ENCODE data around the gene RABL6.
"Not testable (repeated sequence)": the region's sequence is repeated elsewhere in the genome, so short reads cannot be mapped to it uniquely, and the experiment has no call there.

RABL6 gene

GRCh38 chr9:136835932-136836904 lies 28.5 kb downstream of the RABL6 start:
- no peak for DNase-seq (ENCODE audit: low read depth, low spot score)

GRCh38 chr9:136837146-136837855 lies 29.6 kb downstream of the RABL6 start:
- no peak for DNase-seq (ENCODE audit: low read depth, low spot score)

GRCh38 chr9:136837856-136838277 lies 30.1 kb downstream of the RABL6 start:
- DNase-seq (ENCODE audit: low read depth, low spot score) = not testable (repeated sequence)

- DNase-seq (ENCODE audit: low read depth, low spot score) = no peak
Observed at GRCh38 chr9:136838314-136839228, 30.8 kb downstream of the RABL6 start.

GRCh38 chr9:136839229-136840139 lies 31.7 kb downstream of the RABL6 start:
- DNase-seq (ENCODE audit: low read depth, low spot score) = no peak

- peak; percentile 53 for DNase-seq (ENCODE audit: low read depth, low spot score)
Observed at GRCh38 chr9:136840140-136840876, 32.6 kb downstream of the RABL6 start.

GRCh38 chr9:136840877-136841645 lies 33.3 kb downstream of the RABL6 start:
- DNase-seq (ENCODE audit: low read depth, low spot score) = no peak

- not testable (repeated sequence) for DNase-seq (ENCODE audit: low read depth, low spot score)
Observed at GRCh38 chr9:136841646-136842379, 34.1 kb downstream of the RABL6 start.

GRCh38 chr9:136842380-136842948 lies 34.7 kb downstream of the RABL6 start, which contains the start of gene AJM1:
AJM1 (plus strand) TSS chr9:136842478; CDS start chr9:136844415, 1,937 bp downstream.
- peak; percentile 88 for DNase-seq (ENCODE audit: low read depth, low spot score)

- not testable (repeated sequence) for DNase-seq (ENCODE audit: low read depth, low spot score)
Observed at GRCh38 chr9:136843159-136843800, 35.5 kb downstream of the RABL6 start.

- peak; percentile 47 for DNase-seq (ENCODE audit: low read depth, low spot score)
Observed at GRCh38 chr9:136843801-136844740, 36.3 kb downstream of the RABL6 start.

- no peak for DNase-seq (ENCODE audit: low read depth, low spot score)
Observed at GRCh38 chr9:136844761-136845464, 37.2 kb downstream of the RABL6 start.

GRCh38 chr9:136845465-136846260 lies 37.9 kb downstream of the RABL6 start:
- no peak for DNase-seq (ENCODE audit: low read depth, low spot score)

- peak; percentile 52 for DNase-seq (ENCODE audit: low read depth, low spot score)
Observed at GRCh38 chr9:136846376-136847087, 38.8 kb downstream of the RABL6 start.
